Breast epithelium (tissue), 4 donors: ENCODE results near the gene TMEFF2. TPM values are rescaled to one million over a fixed set of nuclear protein-coding genes. Genes with fewer than 3 reads are reported as not detected.
"Not testable (repeated sequence)": the region's sequence is repeated elsewhere in the genome, so short reads cannot be mapped to it uniquely, and the experiment has no call there.

Source experiments
- DNase-seq, 2 donors: peaks; one replicate each; pipeline ENCODE4 v3.0.0-alpha.2; 2019; ENCODE audit warnings: low spot score in 2 of 2
- H3K27ac ChIP-seq, 2 donors: fragments of 200-600 bp; sonication (generic) in 1 of 2; one replicate each; pipeline ENCODE4 v1.5.1; 2016 to 2019; ENCODE audit warnings: mild to moderate bottlenecking in 1 of 2
- H3K27me3 ChIP-seq, 2 donors: fragments of 200-600 bp; sonication (generic) in 1 of 2; one replicate each; pipeline versions ENCODE4 v1.5.1 to v1.6.0; 2017 to 2019; ENCODE audit warnings: control low read depth in 1 of 2, mild to moderate bottlenecking in 1 of 2
- H3K36me3 ChIP-seq: fragments of 200-600 bp; one replicate; pipeline ENCODE4 v1.5.1; 2019
- H3K4me1 ChIP-seq, 2 donors: fragments of 200-600 bp; sonication (generic); one replicate each; pipeline ENCODE4 v1.5.1; 2016 to 2019; ENCODE audit warnings: control low read depth in 1 of 2
- H3K4me3 ChIP-seq, 3 donors: fragments of 200-600 bp; sonication (generic); 1 replicate in 2 of 3; 2 replicates in 1 of 3; pipeline ENCODE4 v1.5.1; 2016 to 2019; ENCODE audit warnings: mild to moderate bottlenecking in 3 of 3, moderate library complexity in 2 of 3
- H3K9me3 ChIP-seq, 2 donors: fragments of 200-600 bp; sonication (generic) in 1 of 2; one replicate each; pipeline ENCODE4 v1.5.1; 2016 to 2019; ENCODE audit warnings: control low read depth in 1 of 2
- POLR2A ChIP-seq: fragments of 450-650 bp; IDR thresholded peaks from one replicate; pipeline ENCODE4 v1.6.1; 2016; ENCODE audit warnings: antibody characterized with exemption, mild to moderate bottlenecking, moderate library complexity
- POLR2AphosphoS5 ChIP-seq, 3 donors: sonication (generic); formaldehyde crosslinking; IDR thresholded peaks; one replicate each; pipeline ENCODE4 v1.6.1; 2017; ENCODE audit warnings: antibody characterized with exemption in 3 of 3
- intact Hi-C: fragments of 100-400 bp; cut with DNase I; formaldehyde crosslinking; loops from one replicate; pipeline ENCODE4 v1.15.1; 2023; ENCODE audit warnings: low total_unique reads
- total RNA-seq, 3 donors: library from RNA; depleted of rRNA; stranded (reverse); fragments of >200 nt; gene quantifications; one replicate each; pipeline ENCODE4 v1.1.0, GENCODE V29; 2016
- TF ChIP-seq, protein P1 (sequence below), 3 donors: fragments of 450-650 bp; IDR thresholded peaks; one replicate each; pipeline ENCODE4 v1.5.1; 2016 to 2017; ENCODE audit warnings: antibody characterized with exemption in 3 of 3, mild to moderate bottlenecking in 3 of 3, moderate library complexity in 3 of 3

TMEFF2 gene
- total RNA-seq, 3 donors from 2014 or later = 0.32 TPM; not detected in 2

DNA sequence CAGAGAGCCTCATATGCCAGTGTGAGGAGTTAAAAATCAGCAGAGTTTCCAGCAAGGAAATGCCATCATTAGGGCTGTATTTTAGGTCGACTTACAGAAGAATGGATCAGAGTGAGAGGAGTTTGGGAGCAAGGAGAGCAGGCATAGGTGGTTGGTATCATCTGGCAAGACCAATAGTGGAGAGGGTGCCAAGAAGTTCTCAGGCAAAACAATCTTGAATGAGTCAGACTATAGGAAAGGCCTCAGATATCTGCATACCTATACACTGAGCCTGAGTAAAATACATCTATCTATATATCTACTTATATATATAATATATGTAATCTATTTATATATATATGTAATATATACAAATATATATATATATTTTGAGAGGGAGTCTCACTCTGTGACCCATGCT is 57.3 kb downstream of the TMEFF2 start:
- H3K27ac ChIP-seq = no peak overlapping the region
- intact Hi-C loops = loop anchor here (10.0 kb wide), 1 partner anchor 1463 kb away; no protein-coding TSS in a partner anchor
- H3K36me3 ChIP-seq = no peaks in the 10 kb centered on the region
- no peaks in the 10 kb centered on the region for H3K9me3 ChIP-seq
- no peaks in the 10 kb centered on the region for H3K4me1 ChIP-seq
- no peak overlapping the region for H3K4me3 ChIP-seq
- TF ChIP-seq POLR2A (no peak), POLR2AphosphoS5 (IDR thresholded peaks at IDR 0.05) (no peak)
- TF ChIP-seq, protein P1, sequence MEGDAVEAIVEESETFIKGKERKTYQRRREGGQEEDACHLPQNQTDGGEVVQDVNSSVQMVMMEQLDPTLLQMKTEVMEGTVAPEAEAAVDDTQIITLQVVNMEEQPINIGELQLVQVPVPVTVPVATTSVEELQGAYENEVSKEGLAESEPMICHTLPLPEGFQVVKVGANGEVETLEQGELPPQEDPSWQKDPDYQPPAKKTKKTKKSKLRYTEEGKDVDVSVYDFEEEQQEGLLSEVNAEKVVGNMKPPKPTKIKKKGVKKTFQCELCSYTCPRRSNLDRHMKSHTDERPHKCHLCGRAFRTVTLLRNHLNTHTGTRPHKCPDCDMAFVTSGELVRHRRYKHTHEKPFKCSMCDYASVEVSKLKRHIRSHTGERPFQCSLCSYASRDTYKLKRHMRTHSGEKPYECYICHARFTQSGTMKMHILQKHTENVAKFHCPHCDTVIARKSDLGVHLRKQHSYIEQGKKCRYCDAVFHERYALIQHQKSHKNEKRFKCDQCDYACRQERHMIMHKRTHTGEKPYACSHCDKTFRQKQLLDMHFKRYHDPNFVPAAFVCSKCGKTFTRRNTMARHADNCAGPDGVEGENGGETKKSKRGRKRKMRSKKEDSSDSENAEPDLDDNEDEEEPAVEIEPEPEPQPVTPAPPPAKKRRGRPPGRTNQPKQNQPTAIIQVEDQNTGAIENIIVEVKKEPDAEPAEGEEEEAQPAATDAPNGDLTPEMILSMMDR (IDR thresholded peaks at IDR 0.05) = no peak
- DNase-seq = no peak
- H3K27me3 ChIP-seq = no peaks in the 10 kb centered on the region

DNA sequence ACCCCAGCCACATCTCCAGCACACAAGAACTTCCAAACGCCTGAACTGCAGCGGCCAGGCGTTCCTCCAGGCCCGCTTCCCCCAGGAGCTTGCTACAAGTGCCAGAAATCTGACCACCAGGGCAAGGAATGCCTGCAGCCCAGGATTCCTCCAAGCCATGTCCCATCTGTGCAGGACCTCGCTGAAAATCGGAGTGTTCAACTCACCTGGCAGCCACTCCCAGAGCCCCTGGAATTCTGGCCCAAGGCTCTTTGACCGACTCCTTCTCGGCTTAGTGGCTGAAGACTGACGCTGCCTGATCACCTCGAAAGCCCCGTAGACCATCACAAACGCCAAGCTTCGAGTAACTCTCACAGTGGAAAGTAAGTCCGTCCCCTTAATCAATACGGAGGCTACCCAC is 62.1 kb downstream of the TMEFF2 start:
- H3K27ac ChIP-seq, H3K4me1 ChIP-seq, H3K9me3 ChIP-seq, H3K27me3 ChIP-seq, H3K36me3 ChIP-seq, DNase-seq, H3K4me3 ChIP-seq: not testable (repeated sequence)
- intact Hi-C loops = loop anchor here (10.0 kb wide), 1 partner anchor 1458 kb away; no protein-coding TSS in a partner anchor

DNA sequence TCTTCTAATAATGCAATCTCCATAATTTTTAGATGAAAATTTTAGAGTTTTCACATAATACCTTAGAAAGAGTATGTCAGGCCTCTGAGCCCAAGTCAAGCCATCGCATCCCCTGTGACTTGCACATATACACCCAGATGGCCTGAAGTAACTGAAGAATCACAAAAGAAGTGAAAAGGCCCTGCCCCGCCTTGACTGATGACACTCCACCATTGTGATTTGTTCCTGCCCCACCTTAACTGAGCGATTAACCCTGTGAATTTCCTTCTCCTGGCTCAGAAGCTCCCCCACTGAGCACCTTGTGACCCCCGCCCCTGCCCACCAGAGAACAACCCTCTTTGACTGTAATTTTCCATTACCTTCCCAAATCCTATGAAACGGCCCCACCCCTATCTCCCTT is 64.4 kb downstream of the TMEFF2 start:
- H3K27me3 ChIP-seq, H3K9me3 ChIP-seq, H3K36me3 ChIP-seq, DNase-seq, H3K4me1 ChIP-seq, H3K27ac ChIP-seq, H3K4me3 ChIP-seq: not testable (repeated sequence)
- intact Hi-C loops = loop anchor here (10.0 kb wide), 1 partner anchor 1456 kb away; no protein-coding TSS in a partner anchor

DNA sequence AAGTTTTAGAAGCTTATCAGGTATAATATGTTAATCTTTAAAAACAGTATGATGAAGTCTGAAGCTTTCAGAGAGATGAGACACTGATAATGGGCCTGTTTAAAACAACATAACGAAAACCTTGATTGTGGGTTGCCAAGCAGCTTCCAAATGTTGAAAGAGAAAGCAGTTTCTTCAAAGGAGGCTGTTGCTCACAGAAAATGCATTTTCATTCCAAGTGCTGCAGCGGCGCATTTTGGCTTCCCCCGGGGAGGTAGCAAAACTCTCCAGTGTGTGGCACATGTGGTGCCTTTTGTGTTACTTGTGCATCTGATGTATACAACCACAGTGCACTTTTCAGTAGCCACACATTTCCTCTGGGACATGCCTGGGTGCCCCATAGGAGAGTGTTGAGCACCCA is 66.1 kb downstream of the TMEFF2 start:
- Histone ChIP-seq H3K9me3 (no peaks in the 10 kb centered on the region), H3K4me3 (no peak overlapping the region), H3K27me3 (no peaks in the 10 kb centered on the region), H3K4me1 (no peaks in the 10 kb centered on the region), H3K27ac (no peak overlapping the region), H3K36me3 (no peaks in the 10 kb centered on the region)
- DNase-seq = no peak
- TF ChIP-seq, protein P1 (IDR thresholded peaks at IDR 0.05) = no peak
- TF ChIP-seq POLR2A (no peak), POLR2AphosphoS5 (IDR thresholded peaks at IDR 0.05) (no peak)
- intact Hi-C loops = no loop called here

DNA sequence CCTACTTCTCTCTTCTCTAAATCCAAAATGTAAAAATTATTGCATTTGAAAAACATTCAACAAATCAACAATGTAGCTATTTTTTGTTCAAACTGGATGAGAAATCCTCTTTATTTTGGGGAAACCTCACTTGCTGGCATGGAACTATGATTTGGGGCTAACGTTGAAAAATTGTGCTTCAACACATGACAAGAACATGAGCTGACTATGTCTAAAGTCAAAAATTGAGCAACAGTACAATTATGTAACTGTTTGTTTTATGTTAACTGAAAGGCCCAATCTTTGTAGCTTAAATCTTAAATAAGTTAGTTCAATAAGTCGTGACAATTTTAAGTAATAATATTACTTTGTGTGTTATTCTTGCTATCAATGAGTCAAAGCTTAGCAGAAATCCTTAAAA is 67.3 kb downstream of the TMEFF2 start:
- H3K4me3 ChIP-seq = no peak overlapping the region
- H3K9me3 ChIP-seq = no peaks in the 10 kb centered on the region
- TF ChIP-seq, protein P1 (IDR thresholded peaks at IDR 0.05) = no peak
- TF ChIP-seq POLR2AphosphoS5 (IDR thresholded peaks at IDR 0.05) (no peak), POLR2A (no peak)
- intact Hi-C loops = no loop called here
- no peak for DNase-seq
- no peaks in the 10 kb centered on the region for H3K27me3 ChIP-seq
- H3K36me3 ChIP-seq = no peaks in the 10 kb centered on the region
- H3K4me1 ChIP-seq = no peaks in the 10 kb centered on the region
- no peak overlapping the region for H3K27ac ChIP-seq

DNA sequence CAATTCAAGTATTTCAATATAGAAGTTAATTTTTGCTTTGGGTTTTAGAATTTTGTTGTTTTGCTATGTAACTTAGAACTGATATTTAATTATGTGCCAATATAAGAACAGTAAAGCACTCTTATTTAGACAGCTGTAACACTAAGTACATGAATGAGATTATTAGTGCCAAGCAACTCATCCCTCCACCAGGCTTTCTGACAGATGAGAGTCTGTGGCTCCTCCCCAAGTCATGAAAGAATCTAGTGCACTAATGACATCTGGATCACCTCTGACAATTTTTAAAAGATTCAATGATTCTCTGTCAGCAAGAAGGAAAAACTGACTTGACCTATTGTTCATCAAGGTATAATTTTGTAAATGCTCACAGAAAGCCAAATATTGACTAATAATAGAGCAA is 67.8 kb downstream of the TMEFF2 start:
- no peaks in the 10 kb centered on the region for H3K4me1 ChIP-seq
- H3K27ac ChIP-seq = no peak overlapping the region
- H3K4me3 ChIP-seq = no peak overlapping the region
- H3K36me3 ChIP-seq = no peaks in the 10 kb centered on the region
- DNase-seq = no peak
- no peaks in the 10 kb centered on the region for H3K27me3 ChIP-seq
- TF ChIP-seq POLR2A (no peak), POLR2AphosphoS5 (IDR thresholded peaks at IDR 0.05) (no peak)
- TF ChIP-seq, protein P1 (IDR thresholded peaks at IDR 0.05) = no peak
- H3K9me3 ChIP-seq = no peaks in the 10 kb centered on the region
- intact Hi-C loops = no loop called here
